C1 segment of cervical spinal cord (tissue), 14 donors: Measurements from ENCODE around the gene SYNGR2.

Experiments used
- DNase-seq, 14 donors: peaks; one replicate each; lab custom pipeline; 2025; lab: John Stamatoyannopoulos, UW

The SYNGR2 gene

DNA sequence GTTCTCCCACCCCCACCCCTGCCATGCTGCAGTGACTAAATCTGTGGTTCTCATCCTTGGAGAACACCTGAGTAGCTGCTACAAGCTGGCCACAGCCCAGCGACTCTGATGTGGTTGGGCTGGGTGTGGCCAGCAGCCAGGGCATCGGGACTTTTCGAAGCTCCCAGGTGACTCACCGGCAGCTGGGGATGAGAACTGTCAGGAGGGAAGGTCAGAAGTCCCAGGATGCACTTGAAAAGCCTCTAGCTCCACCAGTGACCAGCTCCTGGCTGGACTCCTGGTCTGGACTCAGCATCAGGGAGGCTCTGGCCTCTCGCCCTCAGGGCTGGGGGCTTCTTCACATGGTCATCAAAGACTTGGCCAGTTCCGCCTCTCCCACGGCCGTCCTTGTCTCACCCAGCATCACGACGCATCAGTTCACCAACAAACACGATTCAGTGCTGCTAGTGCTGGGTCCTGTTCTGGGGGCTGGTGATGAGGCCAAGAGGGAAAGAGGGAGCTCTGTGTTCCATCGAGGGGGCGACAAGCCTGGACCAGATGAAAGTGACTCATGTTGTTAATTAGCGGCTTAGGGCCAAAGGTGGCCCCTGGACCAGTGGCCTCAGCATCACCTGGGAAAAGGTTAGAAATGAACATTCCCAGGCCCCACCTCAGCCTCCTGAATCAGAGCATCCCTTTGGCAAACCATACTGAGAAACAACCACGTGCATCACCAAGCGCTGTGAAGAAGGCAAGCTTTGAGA lies 26.1 kb upstream of the SYNGR2 start:
- no peak for DNase-seq

DNA sequence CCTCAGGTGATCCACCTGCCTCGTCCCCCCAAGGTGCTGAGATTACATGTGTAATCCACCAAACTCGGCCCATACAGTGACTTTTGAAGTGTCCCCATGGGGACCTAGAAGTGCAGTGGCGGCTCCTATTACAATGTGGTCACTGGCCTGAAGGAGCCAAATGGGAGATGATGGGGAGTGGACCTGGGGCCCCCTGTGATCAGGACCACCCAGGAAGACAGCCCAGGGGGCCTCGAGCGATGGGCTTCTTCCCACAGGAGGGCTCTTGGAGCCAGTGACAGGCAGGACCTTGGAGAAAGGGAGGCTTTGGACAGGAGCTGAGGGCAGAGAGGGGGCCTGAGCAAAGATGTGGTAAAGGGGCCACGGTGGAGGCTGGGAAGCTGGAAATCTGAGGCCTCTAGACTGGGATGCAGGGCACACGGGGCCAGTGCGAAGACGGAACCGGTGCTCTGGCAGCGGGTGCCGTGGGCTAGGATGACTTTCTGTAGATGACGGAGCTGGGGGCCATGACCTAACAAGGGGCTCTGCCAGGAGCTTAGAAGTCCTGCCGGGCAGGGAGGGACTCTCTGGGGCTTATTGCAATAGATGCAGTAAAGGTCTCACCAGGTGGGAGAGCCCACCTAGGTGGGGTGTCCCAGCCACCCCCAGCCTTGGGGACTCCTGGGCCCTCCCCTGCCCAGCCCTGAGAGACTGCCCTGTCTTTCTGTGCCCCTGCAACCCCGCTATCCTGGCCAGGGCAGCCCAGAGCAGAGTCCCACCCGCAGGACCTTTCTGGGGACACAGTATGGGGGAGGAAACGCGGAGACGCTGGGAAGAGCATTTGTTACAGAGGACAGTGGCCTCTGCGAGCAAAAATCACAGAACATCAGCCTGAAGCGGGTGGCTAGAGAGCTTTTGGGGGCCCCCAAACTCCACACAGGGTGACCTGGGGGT lies 24.9 kb upstream of the SYNGR2 start:
- DNase-seq, result no peak

DNA sequence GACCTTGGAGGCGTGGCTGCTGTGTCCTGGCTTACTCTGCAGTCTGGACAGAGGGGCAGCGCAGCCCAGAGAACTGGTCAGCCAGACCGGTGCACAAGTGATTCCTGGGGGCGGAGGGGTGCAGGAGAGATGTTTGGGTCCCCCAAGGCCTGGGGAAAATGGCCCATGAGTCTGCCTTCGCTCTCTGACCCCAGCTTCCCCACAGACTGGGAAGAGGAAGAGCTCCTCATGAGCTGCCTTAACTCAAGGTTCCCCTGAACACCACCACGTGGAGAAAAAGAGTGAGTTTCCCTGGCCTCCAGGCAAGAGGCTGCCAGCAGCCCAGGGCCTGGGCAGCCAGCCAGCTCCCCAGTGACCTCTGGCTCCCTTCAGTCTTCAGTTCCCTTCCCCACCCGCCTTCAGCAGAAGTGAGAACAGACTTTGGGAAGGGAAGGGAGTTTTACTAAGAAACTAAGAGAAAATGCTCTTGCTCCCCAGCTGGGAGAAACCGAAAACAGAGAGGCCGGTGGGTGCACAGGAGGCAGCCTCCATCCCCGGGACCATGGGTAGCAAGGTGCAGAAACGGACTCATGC lies 24.1 kb upstream of the SYNGR2 start:
- peak in 10 of 14 donors; percentile 29 to 81 (median 70) for DNase-seq

DNA sequence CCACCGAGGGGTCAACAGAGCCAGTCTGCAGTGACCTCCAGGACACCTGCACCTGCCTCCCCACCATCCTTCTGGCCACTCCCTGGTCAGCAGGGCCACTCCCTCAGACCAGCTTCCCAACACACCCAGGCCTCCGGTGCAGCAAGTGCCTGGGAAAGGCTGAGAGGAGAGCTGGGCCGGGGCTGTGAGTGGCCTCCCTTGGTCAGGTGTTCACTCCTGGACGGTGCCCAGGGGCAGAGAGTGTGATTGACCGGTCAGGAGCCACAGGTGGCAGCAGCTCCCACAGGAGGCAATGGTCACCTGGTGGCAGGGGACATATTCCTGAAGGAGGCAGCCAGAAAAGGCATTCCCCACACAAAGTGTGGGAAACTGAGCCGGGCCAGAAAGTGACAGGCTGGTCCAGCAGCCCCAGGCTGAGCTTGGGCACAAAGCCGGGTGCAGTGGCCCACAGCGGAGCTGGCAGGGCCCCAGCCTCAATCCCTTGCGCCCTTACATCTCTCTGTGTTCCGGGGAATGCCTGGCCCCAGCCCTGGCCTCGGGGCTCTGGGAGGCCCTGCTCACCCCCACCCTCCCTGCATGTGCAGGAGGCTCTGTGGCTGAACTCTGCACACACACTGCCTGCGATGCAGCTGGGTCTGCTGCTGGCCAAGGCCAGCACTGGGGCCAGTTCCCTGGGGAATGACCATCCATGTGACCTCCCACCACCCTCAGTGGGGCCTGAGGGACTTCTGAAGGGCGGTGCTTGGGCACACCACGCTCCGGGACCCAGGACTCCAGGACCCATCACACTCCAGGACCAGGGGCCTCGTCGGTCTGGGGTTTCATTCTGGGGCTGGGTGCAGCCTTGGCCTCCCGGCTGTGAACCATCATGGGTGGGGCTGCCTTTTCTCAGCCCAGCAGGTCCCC lies 23.4 kb upstream of the SYNGR2 start:
- DNase-seq, result peak in 10 of 14 donors; percentile 34 to 78 (median 50)

DNA sequence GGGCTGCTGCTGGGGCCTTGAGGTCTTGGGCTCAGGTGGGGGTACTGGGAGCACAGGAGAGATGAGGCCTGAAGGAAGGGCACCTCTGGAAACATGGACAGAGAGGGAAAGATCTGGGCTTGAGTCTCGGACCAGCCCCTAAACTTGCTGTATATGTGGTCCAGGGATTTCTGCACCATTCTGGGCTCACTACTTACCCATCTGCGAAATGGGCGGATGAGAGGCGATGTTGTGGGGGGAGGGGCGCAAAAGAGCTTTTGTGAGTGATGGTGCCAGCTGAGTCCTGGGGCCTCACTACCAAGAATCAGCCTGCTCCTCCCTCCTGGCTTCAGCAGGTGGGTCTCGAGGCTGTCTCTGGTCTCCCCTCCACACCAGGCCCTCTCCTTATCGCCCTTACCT lies 21.9 kb upstream of the SYNGR2 start:
- DNase-seq, result no peak

DNA sequence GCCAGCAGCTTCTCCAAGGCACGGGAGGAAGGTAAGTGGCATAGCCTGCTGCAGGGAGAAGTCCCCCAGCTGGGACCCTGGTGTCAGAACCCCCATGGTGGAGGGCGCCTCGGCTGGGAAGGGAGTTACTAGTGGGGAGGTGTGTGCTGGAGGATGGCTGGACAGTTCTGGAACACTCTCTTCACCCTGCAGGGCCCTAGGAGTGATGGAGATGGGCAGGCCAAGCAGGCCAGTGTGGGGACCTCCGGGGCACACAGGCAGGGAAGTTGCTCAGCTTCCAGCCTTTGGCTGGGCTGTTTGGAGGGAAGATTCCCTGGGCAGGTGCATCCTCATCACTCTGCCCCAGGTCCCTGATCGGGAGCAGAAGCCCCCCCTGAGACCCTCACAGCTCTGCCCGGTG lies 21.5 kb upstream of the SYNGR2 start:
- no peak for DNase-seq

DNA sequence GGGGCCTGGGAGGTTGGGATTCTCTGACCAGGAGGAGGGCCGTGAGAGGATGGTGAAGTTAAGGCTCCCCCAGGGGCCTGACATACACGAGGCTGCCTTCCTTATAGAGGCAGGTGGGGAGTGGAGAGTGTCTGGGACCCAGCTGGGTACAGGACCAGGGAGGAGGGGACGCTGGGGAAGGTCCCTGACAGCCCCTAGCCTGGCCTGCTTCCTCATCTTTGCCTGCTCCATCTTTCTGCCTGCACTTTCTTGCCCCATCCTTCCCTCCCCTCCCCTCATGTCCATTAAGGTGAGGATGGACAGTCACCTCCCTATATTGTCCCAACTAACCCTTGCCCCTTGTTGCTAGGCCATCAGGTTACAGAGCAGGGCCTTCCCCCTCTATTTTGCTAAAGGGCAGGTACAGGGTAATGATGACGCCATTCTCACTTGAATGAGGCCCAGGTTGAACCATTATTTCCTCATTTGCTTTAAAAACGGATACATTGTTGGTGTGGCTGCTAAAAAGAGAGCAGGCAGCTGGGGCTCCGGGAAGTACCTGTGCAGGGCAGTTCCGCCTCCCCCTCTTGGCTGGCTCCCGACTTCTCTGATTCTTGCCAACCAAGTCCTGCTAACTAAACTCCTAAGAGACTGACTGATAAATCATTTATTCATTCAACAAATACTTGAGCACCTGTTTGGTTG lies 20.9 kb upstream of the SYNGR2 start:
- DNase-seq, result no peak

DNA sequence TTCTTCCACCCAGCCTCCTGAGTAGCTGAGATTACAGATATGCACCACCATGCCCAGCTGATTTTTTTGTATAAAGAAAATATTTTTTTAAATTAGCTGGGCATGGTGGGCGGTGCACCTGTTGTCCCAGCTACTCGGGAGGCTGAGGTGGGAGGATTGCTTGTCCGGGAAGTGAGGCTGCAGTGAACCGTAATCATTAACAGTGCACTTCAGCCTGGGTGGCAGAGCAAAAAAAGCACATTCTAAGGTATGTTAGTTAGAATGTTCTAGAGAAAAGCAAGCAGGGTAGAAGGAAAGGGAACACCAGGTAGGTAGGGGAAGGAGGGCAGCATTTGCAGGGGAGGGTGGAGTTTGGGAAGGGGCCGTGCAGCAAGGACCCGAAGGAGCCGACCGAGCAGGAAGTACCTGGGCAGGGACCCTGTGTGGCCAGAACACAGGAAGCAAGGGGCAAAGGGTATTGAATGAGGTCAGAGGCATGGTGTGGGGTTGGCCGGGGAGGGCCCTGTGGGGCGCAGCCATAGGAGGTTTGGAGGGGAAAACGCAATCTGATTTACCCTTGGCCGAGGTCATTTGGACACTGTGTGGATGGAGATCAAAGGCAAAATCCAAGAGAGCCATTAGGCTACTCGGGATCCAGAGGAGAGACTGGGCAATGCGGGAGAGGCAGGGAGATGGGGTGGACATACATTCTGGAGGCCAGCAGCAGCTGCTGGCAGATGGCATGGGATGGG lies 19.9 kb upstream of the SYNGR2 start:
- no peak for DNase-seq

DNA sequence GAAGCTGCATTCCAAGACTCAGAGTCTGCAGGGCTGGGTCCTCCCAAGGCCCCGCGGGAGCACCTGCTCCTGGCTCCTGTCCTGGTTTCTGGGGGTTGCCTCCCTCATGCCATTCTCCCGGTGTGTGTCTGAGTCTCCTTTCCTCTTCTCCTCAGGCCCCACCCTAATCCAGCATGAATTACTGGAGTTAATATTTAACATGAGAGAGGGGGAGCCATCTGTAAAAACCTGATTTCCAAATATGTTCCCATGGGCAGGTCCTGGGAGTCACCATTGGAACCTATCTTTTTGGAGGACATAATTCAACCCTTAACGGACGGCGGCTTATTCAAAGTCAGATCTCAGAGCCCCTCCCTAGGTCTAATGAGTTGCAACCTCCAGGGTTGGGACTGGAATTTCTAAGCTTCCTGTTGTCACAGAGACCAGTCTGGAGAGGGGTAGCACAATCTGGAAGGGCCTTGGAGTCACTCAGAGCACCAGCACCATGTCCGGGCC lies 16.8 kb upstream of the SYNGR2 start:
- no peak for DNase-seq

DNA sequence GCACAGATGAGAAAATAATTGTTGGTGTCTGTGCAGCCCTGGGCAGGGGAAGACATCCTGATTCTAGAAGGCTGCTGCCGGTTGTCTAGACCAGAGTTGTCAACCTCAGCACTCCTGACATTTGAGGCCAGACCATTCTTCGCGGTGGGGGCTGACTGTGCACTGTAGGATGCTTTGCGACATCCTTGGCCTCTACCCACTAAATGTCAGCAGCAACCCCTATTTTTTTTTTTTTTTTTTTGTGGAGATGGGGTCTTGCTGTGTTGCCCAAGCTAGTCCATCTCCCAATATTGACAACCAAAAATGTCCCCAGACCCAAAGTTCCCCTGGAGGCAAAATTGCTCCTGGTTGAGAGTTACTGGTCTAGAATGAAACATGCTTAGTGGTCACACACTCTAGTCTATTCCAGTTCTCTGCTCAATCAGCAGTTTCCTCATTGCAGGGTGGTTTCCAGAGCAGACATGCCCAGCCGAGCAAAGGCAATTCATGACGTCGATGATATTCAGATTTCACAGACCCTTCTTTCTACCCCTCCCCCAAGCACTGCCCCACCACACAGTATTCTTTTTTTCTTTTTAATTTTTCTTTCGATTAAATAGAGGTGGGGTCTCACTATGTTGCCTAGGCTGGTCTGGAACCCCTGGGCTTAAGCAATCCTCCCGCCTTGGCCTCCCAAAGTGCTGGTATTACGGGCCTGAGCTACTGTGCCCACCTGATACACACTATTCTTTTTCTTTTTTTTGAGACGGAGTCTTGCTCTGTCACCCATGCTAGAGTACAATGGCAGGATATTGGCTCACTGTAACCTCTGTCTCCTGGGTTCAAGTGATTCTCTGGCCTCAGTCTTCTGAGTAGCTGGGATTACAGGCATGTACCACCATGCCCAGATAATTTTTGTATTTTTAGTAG lies 13.2 kb upstream of the SYNGR2 start:
- peak in 1 of 14 donors; percentile 42 for DNase-seq

DNA sequence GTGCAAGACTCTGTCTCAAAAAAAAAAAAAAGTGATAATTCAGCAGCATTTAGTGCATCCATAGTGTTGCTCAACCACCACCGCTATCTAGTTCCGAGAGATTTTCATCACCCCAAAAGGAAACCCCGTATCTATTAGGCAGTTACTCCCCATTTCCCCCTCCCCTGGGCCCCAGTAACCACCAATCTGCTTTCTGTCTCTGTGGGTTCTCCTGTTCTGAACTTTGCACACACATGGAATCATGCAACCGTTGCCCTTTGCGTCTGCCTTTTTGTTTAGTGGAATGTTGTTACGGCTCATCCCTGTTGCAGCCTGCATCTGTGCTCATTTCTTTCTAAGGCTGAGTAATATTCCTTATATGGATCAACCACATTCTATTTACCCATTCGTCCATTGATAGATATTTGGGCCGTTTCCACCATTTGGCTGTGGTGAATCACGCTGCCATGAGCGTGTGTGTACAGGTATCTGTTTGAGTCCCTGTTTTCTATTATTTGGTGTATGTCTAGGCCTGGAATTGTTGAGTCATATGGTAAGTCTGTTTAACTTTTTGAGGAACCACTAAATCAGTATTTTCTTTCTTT lies 8.7 kb upstream of the SYNGR2 start:
- DNase-seq, result no peak

DNA sequence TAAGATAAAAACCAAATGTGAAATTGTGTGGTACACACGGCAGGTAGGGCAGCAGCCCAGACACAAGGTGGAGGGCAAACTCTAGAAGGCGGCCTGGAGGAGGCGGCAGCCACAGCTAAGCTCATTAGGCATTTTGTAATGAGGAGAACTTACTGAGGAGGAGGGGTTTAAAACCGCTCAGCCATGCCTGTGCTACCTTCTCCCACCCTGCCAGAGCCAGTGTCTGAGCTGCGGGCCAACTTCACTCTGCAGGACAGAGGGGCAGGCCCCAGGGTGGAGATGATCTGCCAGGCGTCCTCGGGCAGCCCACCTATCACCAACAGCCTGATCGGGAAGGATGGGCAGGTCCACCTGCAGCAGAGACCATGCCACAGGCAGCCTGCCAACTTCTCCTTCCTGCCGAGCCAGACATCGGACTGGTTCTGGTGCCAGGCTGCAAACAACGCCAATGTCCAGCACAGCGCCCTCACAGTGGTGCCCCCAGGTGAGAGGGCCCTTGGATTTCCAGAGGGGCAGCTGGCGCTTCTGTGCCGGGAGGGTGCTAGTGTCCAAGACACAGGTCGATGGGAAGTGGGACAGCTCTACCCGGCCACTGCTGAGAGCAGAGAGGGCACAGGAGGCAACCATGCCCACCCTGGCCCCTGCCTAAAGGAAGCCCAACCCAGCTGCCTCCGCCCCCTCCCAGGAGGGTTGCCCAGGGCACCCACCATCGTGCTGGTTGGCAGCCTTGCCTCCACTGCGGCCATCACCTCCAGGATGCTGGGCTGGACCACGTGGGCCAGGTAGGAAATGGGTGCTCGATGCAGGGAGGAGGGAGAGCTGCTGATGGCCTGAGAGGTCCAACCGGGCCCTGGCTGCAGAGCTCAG lies 4.3 kb upstream of the SYNGR2 start:
- DNase-seq, result peak in 1 of 14 donors; percentile 13

DNA sequence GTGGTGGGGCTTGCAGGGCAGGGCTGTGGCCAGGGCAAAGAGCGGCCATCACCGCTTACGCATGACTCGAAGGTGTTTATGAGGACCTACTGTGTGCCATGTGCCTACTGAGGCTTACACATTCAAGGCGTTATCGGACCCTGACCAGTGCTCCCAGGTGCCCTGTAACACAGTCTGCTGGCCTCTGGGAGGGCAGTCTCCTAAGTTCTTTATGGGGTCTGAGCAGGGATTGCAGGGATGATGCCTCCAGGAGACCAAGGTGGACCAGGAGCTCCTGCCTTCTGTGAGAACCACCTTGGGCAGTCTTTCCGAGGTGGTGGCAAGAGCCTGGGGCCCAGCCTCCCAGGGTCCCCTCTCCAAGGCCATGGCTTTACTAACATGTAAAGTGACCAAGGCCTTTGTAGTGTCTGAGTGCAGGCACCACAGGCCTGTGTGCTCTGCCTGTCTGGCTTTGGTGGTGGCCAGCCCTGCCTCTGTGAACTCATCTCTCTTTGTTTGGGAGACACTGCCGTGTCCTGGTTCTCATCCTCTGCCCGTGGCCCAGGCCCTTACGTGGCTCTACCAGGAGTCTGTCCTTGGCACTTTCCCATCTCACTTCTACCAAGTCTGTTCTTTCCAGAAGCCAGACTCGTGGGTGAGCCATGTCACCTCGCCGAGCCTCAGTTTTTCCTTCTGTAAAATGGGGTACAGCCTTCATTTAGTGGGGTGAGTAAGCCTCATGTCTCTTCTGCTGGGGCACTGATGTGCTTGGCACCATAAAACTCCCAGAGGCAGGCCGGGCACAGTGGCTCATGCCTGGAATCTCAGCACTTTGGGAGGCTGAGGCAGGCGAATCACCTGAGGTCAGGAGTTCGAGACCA lies 3.4 kb upstream of the SYNGR2 start:
- DNase-seq, result no peak

DNA sequence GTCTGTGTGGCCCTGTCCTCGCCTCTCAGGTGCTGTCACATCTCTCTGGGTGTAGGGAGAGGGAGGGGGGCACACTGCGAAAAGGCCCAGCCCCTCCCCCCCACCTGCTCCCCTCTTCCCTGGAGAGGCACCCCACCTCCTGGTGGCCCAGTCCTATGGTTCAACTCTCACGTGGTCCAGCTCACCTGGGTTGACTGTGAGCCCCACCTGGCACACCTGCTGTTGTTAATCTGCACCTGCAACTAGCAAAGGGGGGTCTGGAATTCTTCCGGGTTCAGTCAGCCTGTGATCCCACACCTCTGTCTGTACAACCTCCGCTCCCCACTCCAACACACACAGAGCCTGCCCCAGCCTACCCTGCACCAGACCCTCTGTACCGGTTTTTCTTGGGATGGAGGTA lies 2.0 kb upstream of the SYNGR2 start:
- no peak for DNase-seq

DNA sequence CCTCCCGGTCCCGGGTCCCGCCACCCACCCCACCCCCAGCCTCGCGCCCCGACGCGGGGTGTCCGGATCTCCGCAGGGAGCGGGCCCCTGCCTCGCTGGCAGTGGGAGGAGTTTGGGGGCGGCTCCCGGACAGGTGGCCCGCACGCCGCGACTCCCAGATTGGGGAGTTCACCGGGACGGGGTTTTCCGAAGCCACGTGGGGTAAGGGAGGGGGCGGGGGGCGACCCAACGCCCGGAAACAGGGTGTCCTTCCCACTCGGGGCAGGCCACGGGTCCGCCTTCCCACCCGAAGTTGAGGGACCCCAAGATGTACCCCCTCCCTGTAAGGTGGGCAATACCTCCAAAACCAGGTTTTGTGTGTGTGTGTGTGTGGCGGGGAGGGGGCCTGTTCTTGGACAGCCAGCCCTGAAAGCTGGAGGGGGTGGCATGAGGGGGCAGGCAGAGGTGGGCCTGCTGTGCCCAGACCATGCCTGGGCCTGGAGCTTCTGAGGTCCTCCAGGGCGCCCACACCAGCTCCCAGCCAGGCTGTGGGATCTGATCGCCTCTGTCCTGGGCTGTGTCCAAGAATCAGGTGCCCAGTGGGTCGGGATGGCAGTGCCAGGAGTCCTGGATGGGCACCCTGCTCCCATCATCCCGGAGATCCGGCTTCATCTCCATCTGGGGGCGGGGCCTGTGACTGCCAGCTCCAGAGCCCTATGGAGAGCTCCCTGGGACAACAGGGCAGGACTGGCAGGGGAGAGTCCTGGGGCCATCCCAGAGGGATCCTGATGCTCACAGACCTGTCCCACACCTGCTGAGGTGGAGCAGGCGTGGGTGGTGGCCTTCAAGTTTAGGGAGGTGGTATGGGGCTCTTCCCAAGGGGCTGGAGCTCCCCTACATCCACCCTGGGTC lies 767 bp downstream of the SYNGR2 start:
- DNase-seq, result peak in 12 of 14 donors; percentile 18 to 73 (median 43)
